ENCODE measurements around the gene PCSK5. TPM values are rescaled to one million over a fixed set of nuclear protein-coding genes. Genes with fewer than 3 reads are reported as not detected.

Gene PCSK5
- total RNA-seq, 6 experiments from 2014 or later, result 1.4 to 5.8 (median 3.5) TPM

DNA sequence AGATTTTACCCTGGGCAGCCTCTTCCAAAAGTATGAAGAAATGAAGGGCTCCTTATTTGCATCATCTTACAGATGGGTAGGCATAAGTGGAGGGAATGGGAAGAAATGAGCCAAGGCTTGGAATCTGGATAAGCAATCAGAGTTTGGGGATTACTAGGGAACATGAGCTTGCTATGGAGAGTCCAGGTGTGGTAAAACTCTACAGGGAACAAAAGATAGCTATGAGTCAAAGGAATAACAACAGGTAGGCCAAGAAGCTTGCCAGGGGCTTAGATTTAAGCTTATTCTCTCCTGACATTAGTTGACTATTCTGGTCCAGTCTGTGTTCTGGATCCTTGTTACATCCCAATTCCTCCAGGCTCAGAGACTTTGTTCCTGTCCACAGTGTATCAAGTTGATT lies 487.3 kb downstream of the PCSK5 start:
- H3K36me3 ChIP-seq, result no peaks in the 10 kb centered on the region
- no peak overlapping the region for H3K27ac ChIP-seq
- ATAC-seq (no peak), DNase-seq (no peak)
- no peaks in the 10 kb centered on the region for H3K9me3 ChIP-seq
- H3K4me3 ChIP-seq, result no peak overlapping the region
- peaks cover 0 to 22% (median 14%) of the 10 kb centered on the region in 4 donors for H3K4me1 ChIP-seq
- intact Hi-C loops (cut with DNase I), result no loop called here
- H3K27me3 ChIP-seq, result no peaks in the 10 kb centered on the region
- no peak for TF ChIP-seq POLR2A (IDR thresholded peaks at IDR 0.05)
- TF ChIP-seq, protein P1, sequence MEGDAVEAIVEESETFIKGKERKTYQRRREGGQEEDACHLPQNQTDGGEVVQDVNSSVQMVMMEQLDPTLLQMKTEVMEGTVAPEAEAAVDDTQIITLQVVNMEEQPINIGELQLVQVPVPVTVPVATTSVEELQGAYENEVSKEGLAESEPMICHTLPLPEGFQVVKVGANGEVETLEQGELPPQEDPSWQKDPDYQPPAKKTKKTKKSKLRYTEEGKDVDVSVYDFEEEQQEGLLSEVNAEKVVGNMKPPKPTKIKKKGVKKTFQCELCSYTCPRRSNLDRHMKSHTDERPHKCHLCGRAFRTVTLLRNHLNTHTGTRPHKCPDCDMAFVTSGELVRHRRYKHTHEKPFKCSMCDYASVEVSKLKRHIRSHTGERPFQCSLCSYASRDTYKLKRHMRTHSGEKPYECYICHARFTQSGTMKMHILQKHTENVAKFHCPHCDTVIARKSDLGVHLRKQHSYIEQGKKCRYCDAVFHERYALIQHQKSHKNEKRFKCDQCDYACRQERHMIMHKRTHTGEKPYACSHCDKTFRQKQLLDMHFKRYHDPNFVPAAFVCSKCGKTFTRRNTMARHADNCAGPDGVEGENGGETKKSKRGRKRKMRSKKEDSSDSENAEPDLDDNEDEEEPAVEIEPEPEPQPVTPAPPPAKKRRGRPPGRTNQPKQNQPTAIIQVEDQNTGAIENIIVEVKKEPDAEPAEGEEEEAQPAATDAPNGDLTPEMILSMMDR (IDR thresholded peaks at IDR 0.05), result no peak

DNA sequence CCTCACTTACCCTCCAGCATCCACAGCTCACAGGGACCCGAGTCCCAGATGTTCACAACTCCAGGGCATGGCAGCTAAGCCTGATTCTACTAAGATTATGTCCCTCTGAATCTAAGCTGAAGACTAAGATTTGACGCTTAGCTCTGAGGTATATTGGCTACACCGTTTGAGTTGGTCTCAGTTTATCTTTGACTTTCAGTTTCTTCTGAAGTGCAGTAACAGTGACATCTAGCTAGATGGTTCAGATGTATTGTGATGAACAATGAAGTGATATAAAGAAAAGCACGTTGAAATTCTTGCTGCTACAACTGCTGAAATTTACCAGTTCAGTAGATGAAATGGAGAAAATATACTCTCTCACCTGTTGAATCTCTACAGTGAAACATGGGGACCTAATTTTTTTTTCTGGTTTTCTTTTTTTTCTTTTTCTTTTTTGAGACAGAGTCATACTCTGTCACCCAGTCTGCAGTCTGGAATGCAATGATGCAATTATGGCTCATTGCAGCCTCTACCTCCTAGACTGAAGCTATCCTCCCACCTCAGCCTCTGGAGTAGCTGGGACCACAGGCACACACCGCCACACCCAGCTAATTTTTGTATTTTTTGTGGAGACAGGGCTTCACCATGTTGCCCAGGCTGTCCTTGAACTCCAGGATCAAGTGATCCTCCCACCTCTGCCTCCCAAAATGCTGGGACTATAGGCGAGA lies 488.0 kb downstream of the PCSK5 start:
- no peak for DNase-seq
- Histone ChIP-seq H3K36me3 (no peaks in the 10 kb centered on the region), H3K9me3 (no peaks in the 10 kb centered on the region), H3K27ac (no peak overlapping the region), H3K27me3 (no peaks in the 10 kb centered on the region), H3K4me3 (no peak overlapping the region), H3K4me1 (peaks cover 0 to 17% (median 12%) of the 10 kb centered on the region in 4 donors)
- 86% methylated on average over 6 of the region's 6 CpGs for WGBS (ENCODE audit: insufficient coverage, low coverage, low lambda C conversion rate, missing lambda C conversion rate)
- TF ChIP-seq, protein P1 (IDR thresholded peaks at IDR 0.05), result no peak
- TF ChIP-seq POLR2A (IDR thresholded peaks at IDR 0.05), result no peak
- intact Hi-C loops (cut with DNase I), result no loop called here
- ATAC-seq, result no peak

DNA sequence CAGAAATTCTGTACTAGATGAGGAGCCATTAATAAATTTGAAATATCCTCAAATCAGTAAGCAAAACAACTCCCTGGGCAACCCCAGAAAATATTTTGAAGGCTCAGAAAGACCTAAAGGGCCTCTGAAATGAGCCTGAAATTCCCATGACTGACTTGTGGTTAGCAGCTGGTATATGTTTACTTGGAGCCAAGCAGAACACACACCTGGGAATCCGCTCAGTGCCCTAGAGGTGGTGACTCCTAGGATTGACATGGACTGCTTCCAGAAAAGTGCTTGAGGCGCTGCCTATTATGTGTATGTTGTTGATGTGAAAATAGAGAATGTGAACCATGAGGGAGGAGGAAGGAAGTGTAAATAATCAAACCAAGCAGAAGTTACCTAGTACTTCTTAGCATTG lies 489.0 kb downstream of the PCSK5 start:
- intact Hi-C loops (cut with DNase I), result no loop called here
- Histone ChIP-seq H3K4me3 (no peak overlapping the region), H3K27ac (no peak overlapping the region), H3K27me3 (no peaks in the 10 kb centered on the region), H3K4me1 (peaks cover 0 to 8% (median 4%) of the 10 kb centered on the region in 4 donors), H3K36me3 (no peaks in the 10 kb centered on the region), H3K9me3 (no peaks in the 10 kb centered on the region)
- 83% methylated on average over 1 of the region's 2 CpGs for WGBS (ENCODE audit: insufficient coverage, low coverage, low lambda C conversion rate, missing lambda C conversion rate)
- DNase-seq (no peak), ATAC-seq (no peak)
- TF ChIP-seq POLR2A (IDR thresholded peaks at IDR 0.05), result no peak
- TF ChIP-seq, protein P1 (IDR thresholded peaks at IDR 0.05), result no peak

DNA sequence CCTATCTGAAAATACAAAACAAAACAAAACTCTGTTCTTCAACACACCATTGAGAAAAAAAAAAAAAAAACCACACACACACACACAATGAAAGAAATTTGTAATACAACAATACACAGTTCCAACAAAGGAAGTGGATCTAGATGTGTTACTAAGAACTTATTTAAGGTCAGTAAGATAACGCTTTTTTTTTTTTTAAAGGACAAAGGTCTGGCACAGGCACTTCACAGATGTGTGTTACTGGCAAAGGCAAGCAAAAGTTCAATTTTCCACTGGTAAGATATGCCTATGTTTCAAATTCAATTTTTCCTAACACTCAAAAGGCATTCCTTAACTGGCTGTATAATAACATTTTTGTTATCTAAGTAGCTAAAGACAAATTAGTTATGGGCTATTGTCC lies 500.2 kb downstream of the PCSK5 start:
- no peak overlapping the region for H3K4me3 ChIP-seq
- H3K27ac ChIP-seq, result no peak overlapping the region
- ATAC-seq (peak in 1 of 4 donors; percentile 2), DNase-seq (no peak)
- 5% methylated on average over 1 of the region's 1 CpG for WGBS (ENCODE audit: insufficient coverage, low coverage, low lambda C conversion rate, missing lambda C conversion rate)
- intact Hi-C loops (cut with DNase I), result no loop called here
- no peak for TF ChIP-seq POLR2A (IDR thresholded peaks at IDR 0.05)
- TF ChIP-seq, protein P1 (IDR thresholded peaks at IDR 0.05), result no peak
- no peaks in the 10 kb centered on the region for H3K27me3 ChIP-seq
- peaks cover 0 to 18% (median 3%) of the 10 kb centered on the region in 4 donors for H3K4me1 ChIP-seq
- no peaks in the 10 kb centered on the region for H3K9me3 ChIP-seq
- peaks cover 0 to 10% (median 0%) of the 10 kb centered on the region in 4 donors for H3K36me3 ChIP-seq

All from right lobe of liver (tissue), 6 donors.